ENCODE measurements around the gene INTS15. TPM values are rescaled to one million over a fixed set of nuclear protein-coding genes. Genes with fewer than 3 reads are reported as not detected.

INTS15 gene
- total and polyA plus RNA-seq, 2 donors (not counting 3 experiments of a cell fraction or from before 2014, with no cell fraction given), result 35.7 to 51.6 TPM

- ChIA-PET CTCF (interaction anchor here (0.8 to 1.2 kb wide), 2 partner anchors 45 to 88 kb away, joined by 3 read pairs; no protein-coding TSS in a partner anchor), POLR2A (no interaction called here)
- Histone ChIP-seq H3K4me1 (ENCODE audit: control insufficient read depth, extremely low read depth, insufficient read depth, low read length) (no peaks in the 10 kb centered on the region), H3K79me2 (ENCODE audit: control insufficient read depth, insufficient read depth, low read length) (no peaks in the 10 kb centered on the region), H3K9me1 (replicated peaks; ENCODE audit: control insufficient read depth, extremely low read depth, insufficient read depth, low read length) (no peaks in the 10 kb centered on the region), H3K4me3 (replicated peaks in 1 of 3; ENCODE audit: insufficient read depth in 1 of 3, low read depth in 1 of 3, low read length in 3 of 3) (no peak overlapping the region), H3K36me3 (ENCODE audit: control insufficient read depth in 2 of 2, extremely low read depth in 1 of 2, insufficient read depth in 2 of 2, low read length in 2 of 2) (peaks cover 9 to 14% of the 10 kb centered on the region in 2 experiments), H2AFZ (ENCODE audit: low read depth, low read length) (no peak overlapping the region), H3K9ac (replicated peaks; ENCODE audit: extremely low read depth, insufficient read depth, low read length) (no peak overlapping the region), H4K20me1 (replicated peaks; ENCODE audit: control insufficient read depth, extremely low read depth, insufficient read depth, low read length) (no peaks in the 10 kb centered on the region), H3K27ac (ENCODE audit: insufficient read depth, low read depth, low read length) (no peak overlapping the region), H3K9me3 (replicated peaks; ENCODE audit: control insufficient read depth, insufficient read depth, low read length) (no peaks in the 10 kb centered on the region), H3K27me3 (ENCODE audit: control insufficient read depth in 2 of 2, insufficient read depth in 2 of 2, low read length in 2 of 2) (no peaks in the 10 kb centered on the region), H3K4me2 (ENCODE audit: insufficient read depth, low read length) (no peak overlapping the region)
- FAIRE-seq, result no peak
- intact Hi-C loops (cut with micrococcal nuclease) (no loop called here), dilution Hi-C loops (cut with MboI; ENCODE audit: extremely low pct_ligation_motif_present, low sequenced_read_pairs) (no loop called here)
- no peak for DNase-seq (ENCODE audit: low read depth, low spot score)
- TF ChIP-seq CTCF (IDR thresholded peaks at IDR 0.05; ENCODE audit: extremely low read depth in 1 of 2, insufficient read depth in 1 of 2, low read depth in 1 of 2, low read length in 2 of 2) (no peak), GATA2 (IDR thresholded peaks at IDR 0.05; ENCODE audit: insufficient read depth, insufficient read length, low read depth, low read length) (no peak), EZH2 (IDR thresholded peaks at IDR 0.05; ENCODE audit: borderline replicate concordance, low read depth, low read length, severe bottlenecking) (no peak), FOS (IDR thresholded peaks at IDR 0.05; ENCODE audit: borderline replicate concordance, insufficient read depth, low read length) (no peak), POLR2AphosphoS5 (IDR thresholded peaks at IDR 0.05; ENCODE audit: insufficient read depth, low read depth, low read length) (no peak), JUN (IDR thresholded peaks at IDR 0.05; ENCODE audit: borderline replicate concordance, insufficient read depth, insufficient read length, low read depth) (no peak), MAX (IDR thresholded peaks at IDR 0.05; ENCODE audit: insufficient read depth, insufficient read length) (no peak), MYC (IDR thresholded peaks at IDR 0.05; ENCODE audit: low read depth, low read length) (no peak), POLR2A (IDR thresholded peaks at IDR 0.05; ENCODE audit: low read depth, low read length) (no peak)
- BruUV-seq (replicated peaks), result no TSS peak
Observed at GRCh38 chr7:6604458-6604857, 14.6 kb downstream of the INTS15 start.
